ENCODE measurements around the gene TSGA10. TPM values are rescaled to one million over a fixed set of nuclear protein-coding genes. Genes with fewer than 3 reads are reported as not detected.

TSGA10 gene
- total and polyA plus RNA-seq, 8 donors: 3.7 to 19.8 (median 15.3) TPM

DNA sequence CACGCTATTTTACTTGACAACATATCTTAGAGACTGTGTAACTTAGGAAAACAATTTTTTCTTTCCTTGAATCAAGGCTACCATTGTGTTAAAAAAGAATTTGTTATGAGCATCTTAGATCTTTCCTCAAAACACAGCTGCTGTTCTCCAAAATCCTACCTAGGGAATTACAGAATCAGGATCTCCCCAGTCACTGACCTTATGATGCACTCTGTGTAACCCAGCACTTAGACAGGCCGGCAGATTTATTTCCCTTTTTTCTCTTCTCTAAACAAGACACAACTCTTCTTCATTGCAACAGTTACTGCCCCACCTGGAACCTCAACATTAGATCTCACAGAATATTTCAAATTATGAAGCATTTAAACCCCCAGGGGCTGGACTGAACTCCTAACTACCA lies 26.8 kb downstream of the TSGA10 start:
- TF ChIP-seq, protein P1, sequence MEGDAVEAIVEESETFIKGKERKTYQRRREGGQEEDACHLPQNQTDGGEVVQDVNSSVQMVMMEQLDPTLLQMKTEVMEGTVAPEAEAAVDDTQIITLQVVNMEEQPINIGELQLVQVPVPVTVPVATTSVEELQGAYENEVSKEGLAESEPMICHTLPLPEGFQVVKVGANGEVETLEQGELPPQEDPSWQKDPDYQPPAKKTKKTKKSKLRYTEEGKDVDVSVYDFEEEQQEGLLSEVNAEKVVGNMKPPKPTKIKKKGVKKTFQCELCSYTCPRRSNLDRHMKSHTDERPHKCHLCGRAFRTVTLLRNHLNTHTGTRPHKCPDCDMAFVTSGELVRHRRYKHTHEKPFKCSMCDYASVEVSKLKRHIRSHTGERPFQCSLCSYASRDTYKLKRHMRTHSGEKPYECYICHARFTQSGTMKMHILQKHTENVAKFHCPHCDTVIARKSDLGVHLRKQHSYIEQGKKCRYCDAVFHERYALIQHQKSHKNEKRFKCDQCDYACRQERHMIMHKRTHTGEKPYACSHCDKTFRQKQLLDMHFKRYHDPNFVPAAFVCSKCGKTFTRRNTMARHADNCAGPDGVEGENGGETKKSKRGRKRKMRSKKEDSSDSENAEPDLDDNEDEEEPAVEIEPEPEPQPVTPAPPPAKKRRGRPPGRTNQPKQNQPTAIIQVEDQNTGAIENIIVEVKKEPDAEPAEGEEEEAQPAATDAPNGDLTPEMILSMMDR (IDR thresholded peaks at IDR 0.05): no peak
- intact Hi-C loops (cut with DNase I): no loop called here
- Histone ChIP-seq H3K27me3 (no peaks in the 10 kb centered on the region), H3K4me1 (no peaks in the 10 kb centered on the region), H3K4me3 (no peak overlapping the region), H3K36me3 (peaks cover 0 to 16% of the 10 kb centered on the region in 2 donors), H3K9me3 (peaks cover 0 to 31% of the 10 kb centered on the region in 2 donors), H3K27ac (no peak overlapping the region)
- no peak for DNase-seq
- no peak for ATAC-seq

GRCh38 chr2:99112617-99113016 lies 42.1 kb downstream of the TSGA10 start:
- no peak overlapping the region for H3K4me3 ChIP-seq
- TF ChIP-seq, protein P1 (IDR thresholded peaks at IDR 0.05): no peak
- no peak for DNase-seq
- no peaks in the 10 kb centered on the region for H3K9me3 ChIP-seq
- no peaks in the 10 kb centered on the region for H3K4me1 ChIP-seq
- intact Hi-C loops (cut with DNase I): no loop called here
- ATAC-seq: no peak
- H3K36me3 ChIP-seq: no peaks in the 10 kb centered on the region
- H3K27me3 ChIP-seq: no peaks in the 10 kb centered on the region
- no peak overlapping the region for H3K27ac ChIP-seq

DNA sequence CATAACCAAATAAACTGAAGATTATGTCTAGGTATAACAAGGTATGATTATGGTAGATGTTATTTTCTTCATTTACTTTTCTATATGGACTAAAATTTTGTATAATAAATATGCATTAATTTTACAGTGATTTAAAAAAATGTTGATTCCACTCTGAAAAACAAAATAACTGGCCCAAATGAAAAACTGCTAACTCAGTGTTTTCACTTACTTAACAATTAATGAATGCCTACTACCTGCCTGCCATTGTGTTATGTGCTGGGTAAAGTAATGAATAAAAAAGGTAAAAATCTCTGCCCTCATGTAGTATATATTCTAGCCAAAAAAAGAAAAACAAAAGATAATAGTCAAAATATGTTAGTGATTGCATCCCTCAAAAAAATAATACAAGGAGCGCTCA lies 42.8 kb downstream of the TSGA10 start:
- no peaks in the 10 kb centered on the region for H3K4me1 ChIP-seq
- intact Hi-C loops (cut with DNase I): no loop called here
- no peaks in the 10 kb centered on the region for H3K27me3 ChIP-seq
- TF ChIP-seq, protein P1 (IDR thresholded peaks at IDR 0.05): no peak
- no peak overlapping the region for H3K4me3 ChIP-seq
- ATAC-seq (no peak), DNase-seq (no peak)
- no peak overlapping the region for H3K27ac ChIP-seq
- no peaks in the 10 kb centered on the region for H3K36me3 ChIP-seq
- no peaks in the 10 kb centered on the region for H3K9me3 ChIP-seq

DNA sequence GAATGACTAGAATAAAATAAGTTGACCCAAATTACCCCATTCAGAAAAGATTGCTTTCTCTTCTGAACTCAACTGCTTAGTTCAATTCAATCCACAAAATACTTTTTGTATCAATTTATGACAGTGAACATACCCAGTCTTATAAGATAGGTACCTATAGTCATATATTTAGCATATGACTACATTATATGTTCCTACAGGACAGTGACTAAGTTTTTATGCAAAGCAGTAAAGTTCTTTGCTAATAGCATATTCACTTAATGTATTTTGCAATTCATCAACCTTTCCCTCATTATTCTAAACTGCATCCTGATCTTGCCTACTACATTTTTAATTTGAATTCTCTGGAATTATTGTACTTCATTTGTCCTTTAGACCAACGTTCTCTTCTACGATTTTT lies 43.5 kb downstream of the TSGA10 start:
- Histone ChIP-seq H3K4me1 (no peaks in the 10 kb centered on the region), H3K9me3 (no peaks in the 10 kb centered on the region), H3K4me3 (no peak overlapping the region), H3K36me3 (no peaks in the 10 kb centered on the region), H3K27me3 (no peaks in the 10 kb centered on the region), H3K27ac (no peak overlapping the region)
- DNase-seq (no peak), ATAC-seq (no peak)
- TF ChIP-seq, protein P1 (IDR thresholded peaks at IDR 0.05): no peak
- intact Hi-C loops (cut with DNase I): no loop called here

- Histone ChIP-seq H3K4me3 (no peak overlapping the region), H3K27ac (no peak overlapping the region), H3K36me3 (no peaks in the 10 kb centered on the region), H3K9me3 (no peaks in the 10 kb centered on the region), H3K27me3 (no peaks in the 10 kb centered on the region), H3K4me1 (no peaks in the 10 kb centered on the region)
- no peak for ATAC-seq
- TF ChIP-seq, protein P1 (IDR thresholded peaks at IDR 0.05): no peak
- intact Hi-C loops (cut with DNase I): no loop called here
- no peak for DNase-seq
These were observed 47.8 kb downstream of the TSGA10 start for GRCh38 chr2:99106913-99107312.

Measured in left lung (tissue), 10 donors.